ENCODE results near the gene SERINC5. TPM values are rescaled to one million over a fixed set of nuclear protein-coding genes. Genes with fewer than 3 reads are reported as not detected.
A peak's percentile ranks its signal among the peaks of the same experiment; 100 is the strongest.
"Not testable (repeated sequence)": the region's sequence is repeated elsewhere in the genome, so short reads cannot be mapped to it uniquely, and the experiment has no call there.

The SERINC5 gene
- total RNA-seq, 1 donor from 2014 or later: 30.6 TPM

DNA sequence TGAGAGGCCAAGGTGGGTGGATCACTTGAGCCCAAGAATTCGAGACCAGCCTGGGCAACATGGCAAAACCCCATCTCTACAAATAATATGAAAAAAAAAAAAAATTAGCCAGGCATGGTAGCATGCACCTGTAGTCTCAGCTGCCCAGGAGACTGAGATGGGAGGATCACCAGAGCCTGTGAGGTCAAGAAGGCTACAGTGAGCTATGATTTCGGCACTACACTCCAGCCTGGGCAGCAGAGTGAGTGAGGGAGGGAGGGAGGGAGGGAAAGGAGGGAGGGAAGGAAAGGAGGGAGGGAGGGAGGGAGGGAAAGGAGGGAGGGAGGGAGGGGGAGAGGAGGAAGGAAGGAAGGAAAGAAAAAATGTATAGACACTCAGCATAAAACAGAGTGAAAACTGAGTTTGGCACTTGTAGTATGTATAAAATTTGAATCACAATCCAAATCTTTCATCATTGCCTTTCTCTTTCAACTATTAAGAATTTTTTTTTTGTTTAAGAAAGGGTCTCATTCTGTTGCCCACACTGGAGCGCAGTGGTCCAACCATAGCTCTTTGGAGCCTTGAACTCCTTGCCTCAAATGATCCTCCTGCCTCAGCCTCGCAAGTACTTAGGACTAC is 27.8 kb downstream of the SERINC5 start:
- DNase-seq: no peak

DNA sequence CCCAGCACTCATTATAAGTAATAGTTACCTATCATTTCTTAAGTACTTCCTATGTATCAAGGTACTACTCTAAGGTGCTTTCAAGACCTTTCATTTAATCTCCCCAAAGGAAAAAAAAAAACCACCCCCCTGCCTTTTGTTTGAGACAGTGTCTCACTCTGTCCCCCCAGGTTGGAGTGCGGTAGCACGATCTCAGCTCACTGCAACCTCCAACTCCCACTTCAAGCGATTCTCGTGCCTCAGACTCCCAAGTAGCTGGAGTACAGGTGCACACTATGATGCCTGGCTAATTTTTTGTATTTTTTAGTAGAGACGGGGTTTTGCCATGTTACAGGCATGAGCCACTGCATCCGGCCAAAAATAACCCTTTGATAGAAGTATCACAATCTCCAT is 29.9 kb downstream of the SERINC5 start:
- DNase-seq: no peak

DNA sequence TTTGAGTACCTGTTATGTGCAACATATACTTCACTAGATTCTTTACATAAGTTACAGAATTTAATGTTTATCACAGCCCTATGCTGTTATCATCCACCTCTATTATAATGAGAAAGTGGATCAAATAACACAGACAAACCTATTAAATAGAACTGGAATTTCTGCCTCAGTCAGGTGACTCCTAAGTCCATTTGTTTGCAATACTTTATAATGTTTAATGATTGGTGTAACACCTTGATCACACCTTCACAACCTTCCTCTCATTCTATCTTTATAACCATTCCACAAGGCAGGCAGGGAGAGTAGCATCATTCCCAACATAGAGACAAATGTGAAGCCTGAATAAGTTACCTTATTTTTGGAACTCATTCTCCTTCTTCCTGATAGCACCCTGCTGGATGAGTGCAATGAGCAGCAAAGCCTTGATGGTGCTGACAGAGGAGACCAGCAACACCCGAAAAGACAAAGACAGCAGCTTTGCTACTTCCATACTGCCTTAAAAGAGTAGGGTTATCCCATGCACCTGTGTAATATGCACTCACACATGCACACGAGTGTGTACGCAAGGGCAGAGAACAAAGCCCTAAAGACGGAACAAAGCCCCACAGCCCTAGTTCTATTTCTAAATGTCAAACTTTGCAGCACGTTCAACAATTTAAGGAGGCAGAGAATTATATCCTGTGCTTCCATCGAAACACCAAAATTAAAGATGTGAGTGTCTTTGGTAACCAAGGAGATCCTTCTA is 30.5 kb downstream of the SERINC5 start:
- DNase-seq: no peak

DNA sequence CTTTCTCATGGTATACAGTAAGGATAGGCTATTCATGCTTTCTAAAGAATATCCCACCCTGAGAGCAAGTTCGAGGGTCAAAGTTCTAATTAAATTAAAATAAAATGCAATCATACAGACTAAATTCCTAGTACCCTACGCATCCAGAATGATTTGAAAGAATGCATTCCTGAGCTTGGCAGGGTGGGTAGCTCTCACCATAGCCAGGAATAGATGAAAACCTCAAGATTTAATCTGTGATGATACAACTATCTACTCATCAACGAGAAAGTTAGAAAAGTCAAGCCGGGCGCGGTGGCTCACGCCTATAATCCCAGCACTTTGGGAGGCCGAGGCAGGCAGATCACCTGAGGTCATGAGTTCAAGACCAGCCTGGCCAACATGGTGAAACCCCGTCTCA is 32.3 kb downstream of the SERINC5 start:
- no peak for DNase-seq

DNA sequence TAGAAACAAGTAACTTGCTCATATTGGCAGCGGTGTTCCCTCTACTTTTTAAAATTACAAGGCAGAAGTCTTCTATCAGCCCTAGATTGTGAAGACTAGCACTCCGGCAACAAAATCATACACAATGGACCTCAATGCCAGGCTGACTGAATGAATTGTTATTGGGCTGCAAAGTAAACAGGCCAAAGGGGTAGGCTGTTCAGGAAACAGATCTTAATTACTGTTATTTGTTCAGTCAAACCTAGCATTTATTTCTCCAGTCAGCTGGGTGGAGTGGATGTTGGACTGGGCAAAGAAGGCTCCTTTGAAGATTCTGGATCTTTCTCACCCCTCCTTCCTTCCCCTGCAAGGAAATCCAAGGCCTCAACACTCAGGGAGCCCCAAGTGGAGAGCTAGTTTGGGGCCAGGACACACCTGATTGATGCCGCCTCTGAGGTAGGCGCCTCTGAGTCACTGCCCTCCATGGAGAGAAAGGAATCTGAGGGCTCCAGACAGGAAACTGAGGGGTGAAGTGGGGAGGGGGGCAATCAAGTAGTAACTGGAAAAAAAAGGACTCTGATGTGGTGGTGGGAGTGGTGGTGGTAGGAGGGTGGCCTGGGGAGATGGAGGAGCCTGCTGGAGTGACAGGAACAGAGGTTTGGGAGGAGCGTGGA is 35.5 kb downstream of the SERINC5 start:
- no peak for DNase-seq

DNA sequence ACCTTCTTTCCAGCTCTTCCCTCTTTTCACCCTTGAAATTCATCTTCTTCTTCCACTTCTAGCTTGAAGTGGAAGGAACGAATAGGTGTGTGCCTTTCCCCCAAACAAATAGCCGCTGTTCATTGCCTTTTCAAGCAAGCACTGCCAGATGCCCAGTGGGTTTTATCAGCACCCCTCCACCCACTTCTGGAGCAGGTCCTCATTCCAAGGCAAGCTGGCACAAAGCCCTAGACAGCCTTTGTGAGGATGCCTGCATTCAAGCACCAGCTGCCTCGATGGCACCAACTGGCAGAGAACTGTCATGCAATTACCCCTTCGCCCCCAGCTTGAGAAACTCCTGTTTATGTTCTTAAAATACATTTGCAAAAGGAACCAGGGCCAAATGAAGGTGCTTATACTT is 36.5 kb downstream of the SERINC5 start:
- no peak for DNase-seq

DNA sequence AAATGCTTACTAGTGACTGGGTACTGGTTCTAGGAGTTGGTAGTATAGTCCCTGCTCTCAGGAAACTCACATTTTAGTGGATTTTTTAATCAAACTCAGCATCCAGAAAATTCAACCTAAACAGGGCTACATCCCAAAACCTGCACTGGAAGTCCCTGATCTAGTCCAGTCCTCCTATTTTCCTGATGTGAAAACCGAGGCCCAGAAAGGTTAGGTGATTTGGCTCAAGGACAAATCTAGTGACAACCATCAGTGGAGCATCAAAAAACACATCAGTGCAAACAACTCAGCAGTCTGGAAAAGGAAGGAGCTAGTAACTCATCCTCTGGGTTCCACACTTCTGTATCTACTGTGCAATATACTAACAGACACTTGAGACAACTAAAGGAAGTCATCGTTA is 38.2 kb downstream of the SERINC5 start:
- DNase-seq: no peak

DNA sequence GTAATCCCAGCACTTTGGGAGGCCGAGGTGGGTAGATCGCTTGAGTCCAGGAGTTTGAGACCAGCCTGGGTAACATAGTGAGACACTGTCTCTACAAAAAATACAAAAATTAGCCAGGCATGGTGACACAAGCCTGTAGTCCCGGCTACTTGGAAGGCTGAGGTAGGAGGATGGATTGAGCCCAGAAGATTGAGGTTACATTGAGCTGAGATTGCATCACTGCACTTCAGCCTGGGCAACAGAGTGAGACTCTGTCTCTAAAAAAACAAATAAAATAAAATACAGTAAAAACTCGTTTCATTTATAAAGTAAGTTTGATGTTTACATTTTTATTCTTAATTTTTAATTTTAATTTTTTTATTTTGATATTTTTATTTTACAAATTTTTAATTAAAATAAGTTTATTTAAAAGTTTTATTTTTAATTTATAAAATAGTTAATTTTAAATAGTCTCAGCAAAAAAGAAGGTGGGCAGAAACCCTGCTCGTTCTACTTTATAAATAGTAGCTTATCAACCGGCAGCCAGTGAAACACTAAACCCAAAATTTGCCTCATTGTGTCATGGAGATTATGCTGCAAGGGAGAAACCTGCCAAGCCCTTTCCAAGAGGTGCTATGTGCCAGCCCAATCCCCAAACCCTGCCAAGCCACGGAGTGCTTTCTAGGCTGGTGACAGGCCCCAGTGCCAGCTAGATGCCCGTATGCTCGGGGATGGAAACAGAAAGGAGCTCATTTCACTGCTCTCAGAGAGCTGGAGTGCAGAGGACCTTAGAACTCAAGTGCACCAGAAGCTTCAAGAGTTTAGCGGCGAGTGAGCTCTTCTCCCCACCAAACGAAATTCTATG is 38.9 kb downstream of the SERINC5 start:
- peak; percentile 90 for DNase-seq

DNA sequence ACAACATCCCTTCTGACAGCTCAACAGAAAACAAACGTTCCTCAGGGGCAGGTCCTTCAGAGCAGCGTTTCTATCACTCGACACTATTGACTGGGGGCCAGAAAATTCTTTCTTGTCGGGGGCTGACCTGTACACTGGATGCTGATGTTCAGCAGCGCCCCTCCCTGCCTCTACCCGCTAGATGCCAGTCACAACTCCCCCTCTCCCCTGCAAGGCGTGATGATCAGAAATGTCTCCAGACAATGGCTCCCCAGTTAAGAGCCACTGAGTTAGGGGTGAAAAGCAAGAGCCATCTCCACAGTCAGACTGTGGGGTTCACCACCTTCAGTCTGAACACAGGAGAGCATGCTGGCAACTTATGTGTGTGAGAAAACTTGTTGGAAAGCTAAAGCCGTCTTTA is 39.8 kb downstream of the SERINC5 start:
- no peak for DNase-seq

DNA sequence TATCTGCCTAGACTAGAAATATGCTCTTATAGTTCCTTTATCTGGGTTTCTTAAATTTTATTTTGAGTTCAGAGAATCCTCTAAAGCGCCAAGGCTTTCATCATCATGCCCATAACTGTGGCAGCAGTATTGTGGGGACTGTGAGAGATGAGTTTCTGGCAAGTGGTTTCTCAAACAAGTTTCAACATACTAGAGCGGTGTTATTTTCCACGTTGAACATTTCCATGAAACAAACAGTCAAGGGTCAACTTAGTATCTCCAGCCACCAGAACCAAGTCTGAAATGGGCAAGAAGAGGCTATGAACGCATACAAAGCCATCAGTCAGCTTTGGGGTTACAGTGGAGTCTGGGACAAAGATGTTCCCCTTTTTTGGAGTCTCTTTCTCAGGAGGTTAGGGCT is 40.3 kb downstream of the SERINC5 start:
- DNase-seq: no peak

DNA sequence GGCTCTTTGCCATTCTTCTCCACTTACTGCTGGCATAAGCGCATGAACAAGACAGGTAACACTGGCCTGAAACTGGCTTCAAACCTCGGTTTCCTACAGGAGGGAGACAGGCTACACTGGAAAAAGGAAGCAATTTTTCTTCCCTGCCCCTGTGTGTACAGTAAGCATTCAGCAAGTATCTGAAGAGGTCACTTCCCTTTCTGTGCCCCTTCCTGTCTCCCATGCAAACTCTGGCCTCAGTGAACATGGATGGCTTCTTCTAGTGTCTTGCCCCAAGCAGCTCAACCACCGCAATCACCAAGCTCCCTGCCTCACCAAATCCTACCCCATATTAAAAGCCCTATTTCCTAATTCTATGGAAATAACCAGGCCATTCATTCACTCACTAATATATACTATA is 42.4 kb downstream of the SERINC5 start:
- no peak for DNase-seq

DNA sequence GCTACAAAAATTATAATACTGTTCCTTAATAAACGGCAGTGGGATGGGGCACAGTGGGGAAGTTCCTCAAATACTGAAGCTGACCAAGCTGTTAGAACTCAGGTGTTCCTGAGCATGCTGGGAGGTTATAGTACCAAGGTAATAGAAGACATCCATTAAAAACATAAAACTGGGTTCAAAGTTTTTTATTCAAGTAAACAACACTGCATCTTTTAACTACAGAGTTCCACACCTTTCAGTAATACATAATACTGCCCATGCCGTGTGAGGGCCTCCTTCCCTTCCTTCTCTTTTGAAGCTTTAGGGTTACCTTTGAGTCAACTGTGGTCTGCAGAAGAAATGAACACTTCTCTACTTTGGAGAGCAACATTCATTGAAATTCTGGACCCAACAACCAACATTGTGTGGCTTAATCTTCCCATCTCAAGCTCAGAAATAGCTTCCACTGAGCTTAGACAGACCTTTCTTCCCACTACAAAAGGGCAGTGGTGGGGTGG is 43.6 kb downstream of the SERINC5 start:
- DNase-seq: no peak

DNA sequence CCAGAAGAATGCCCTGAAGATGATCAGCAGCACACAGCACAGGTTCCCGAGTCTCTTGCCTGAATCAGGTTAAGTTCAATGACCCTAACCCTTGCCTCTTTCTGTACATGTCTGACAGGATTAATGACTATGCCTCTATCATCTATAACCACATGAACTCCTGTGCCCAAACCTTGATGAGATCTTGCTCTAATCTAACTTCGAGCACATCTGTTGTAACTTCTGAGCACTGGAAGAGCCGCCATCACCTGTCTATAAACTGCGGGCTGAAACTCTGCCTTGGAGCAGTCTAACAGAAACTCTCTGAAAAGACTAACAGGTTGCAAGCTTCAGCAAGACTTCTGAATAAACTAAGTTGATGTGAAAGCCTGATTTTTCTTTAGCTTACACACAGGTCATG is 44.5 kb downstream of the SERINC5 start:
- DNase-seq: no peak

DNA sequence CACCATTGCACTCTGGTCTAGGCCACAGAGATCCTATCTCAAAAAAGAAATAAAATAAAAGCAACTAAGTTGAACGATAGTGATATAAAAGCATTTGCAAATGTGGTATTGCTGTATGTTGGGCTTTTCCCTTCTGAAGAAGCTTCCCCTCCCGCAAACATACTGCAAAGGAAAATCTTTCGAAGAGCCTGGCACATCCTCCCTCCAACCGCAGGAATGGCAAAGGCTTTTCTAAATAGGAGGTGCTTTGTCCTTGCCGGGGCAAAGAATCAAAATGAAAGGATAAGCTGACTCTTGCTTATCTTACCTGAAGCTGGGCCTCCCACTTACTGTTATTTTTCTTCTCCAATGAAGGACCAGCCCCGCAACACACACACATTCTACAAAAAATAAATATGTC is 45.8 kb downstream of the SERINC5 start:
- DNase-seq: no peak

DNA sequence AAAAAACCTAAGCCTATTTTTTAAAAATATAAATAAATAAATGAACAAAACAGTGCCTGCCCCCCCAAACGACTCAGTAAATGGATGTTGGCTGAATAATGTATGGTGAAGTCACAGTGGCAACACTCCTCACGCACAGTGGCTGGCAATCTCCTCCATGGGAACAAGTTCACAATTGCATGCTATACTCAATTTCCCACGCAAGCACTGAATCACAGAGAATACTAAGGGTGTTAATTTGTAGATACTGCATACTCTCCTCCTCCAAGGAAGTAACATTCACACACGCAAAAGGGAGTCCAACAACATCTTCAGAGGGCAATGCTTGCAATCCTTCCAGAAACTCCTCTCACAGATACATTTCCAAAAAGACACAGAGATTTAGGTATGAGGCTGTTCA is 47.5 kb downstream of the SERINC5 start:
- DNase-seq: no peak

DNA sequence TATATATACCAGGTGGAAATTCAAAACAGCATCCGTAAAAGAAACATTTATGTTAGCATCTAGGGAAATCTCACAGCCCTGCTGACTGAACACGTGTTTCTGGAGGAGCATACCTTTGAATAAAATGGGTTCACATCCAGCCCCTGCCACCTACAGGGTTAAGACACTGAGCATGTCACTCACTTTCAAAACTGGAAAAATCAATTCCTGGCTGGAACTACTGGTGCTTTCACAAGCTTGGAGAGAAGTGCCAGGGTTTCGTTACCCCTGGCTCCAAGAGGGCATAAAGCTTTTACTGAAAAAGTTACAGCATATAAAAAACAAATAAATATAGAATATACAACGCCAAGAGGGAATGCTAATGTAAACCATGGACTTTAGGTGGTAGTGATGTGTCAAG is 48.0 kb downstream of the SERINC5 start:
- no peak for DNase-seq

DNA sequence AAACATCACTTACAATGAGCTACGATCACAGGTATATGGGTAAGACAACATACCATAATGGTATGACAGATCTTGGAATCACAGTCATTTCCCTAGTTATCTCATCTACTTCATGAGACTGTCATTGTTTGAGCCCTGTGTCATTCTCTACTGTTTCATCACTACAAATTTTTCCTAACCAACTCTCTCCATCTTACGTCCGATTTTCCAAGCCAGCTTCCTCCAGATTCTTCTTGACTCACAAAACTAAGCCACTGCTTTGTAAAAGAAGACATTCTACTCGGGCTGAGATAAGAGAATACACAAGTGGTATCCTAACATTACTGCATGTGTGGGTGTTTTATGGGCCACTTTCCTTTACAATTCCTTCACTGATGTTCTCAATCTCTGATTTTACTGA is 49.6 kb downstream of the SERINC5 start:
- DNase-seq: no peak

DNA sequence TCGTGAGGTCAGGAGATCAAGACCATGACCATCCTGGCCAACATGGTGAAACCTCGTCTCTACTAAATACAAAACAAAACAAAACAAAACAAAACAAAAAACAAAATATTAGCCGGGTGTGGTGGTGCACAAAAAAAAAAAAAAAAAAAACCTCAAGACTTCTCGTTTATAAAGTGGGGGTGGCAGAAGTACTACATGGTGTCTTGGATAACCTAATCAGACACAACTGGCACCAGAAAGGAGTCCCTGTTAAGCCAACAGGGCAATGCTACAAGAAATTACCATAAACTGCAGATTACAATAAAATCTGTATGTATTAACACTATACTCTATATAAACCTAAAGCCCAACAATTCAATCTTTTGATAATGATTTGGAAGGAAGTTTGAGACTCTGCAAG is 50.0 kb downstream of the SERINC5 start:
- no peak for DNase-seq

DNA sequence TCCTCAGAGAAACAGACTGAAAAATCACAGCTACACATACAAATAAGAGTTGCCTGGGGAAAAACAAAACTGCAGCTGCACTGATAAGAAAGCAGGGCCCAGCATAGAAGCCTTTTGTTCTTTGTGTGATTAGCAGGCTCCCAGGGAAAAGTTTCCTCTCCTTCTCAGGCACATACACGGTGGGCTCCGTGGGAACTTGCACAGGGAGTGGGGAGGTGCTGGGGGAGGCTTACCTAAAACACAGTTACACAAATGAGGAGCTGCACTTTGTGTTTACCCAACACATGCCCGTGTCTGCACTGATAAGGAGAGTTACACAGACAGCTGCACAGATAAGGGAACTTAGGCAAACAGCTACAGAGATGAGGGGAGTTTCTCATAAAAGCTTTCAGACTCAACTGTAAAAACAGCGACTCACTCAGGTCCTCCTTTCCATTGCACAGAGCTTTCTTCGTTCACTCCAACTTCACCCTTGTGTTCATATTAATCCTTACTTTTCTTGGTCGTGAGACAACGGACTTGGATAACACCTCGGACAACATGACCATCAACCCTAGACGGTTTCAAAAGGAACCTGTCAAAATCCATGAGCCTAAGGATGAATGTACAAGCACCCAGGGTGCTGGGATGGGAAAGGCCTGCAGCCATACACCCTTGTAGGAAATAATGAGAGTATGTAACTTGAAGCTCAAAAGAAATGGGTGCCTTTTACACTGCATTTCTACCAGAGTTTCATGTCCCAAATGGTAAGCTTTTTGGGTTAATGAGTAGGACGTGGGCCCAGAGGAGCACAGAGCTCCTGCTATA is 50.8 kb downstream of the SERINC5 start:
- no peak for DNase-seq

DNA sequence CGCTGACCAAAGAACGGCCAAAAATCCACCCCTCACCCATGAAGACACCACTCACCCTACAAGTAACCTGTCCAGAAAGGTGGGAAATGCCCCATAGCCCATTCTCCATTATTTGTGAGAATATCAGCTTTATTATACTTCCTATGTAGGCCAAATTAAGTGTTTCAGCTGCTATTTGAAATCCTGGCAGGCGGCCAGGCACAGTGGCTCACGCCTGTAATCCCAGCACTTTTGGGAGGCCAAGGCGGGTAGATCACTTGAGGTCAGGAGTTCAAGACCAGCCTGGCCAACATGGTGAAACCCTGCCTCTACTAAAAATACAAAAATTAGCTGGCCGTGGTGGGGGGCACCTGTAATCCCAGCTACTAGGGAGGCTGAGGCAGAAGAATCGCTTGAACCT is 54.1 kb downstream of the SERINC5 start:
- DNase-seq: not testable (repeated sequence)

DNA sequence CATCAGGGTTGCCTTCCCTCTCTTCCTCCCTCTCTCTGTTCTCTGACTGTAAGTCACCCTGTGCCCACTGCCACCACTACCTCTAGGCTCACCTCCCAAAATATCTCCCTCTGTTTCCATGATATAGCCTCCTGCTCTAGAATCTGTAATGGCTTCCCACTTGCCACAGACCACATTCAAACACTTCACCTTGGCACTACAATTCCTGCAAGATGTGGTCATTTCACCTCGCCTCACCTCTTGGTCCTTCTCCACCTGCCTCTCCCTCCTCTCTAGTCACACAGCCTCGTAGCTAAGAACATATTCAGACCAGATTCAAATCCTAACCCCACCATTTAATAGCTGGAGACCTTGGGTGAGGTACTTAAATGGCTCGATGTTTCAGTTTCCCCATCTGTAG is 56.9 kb downstream of the SERINC5 start:
- DNase-seq: no peak

DNA sequence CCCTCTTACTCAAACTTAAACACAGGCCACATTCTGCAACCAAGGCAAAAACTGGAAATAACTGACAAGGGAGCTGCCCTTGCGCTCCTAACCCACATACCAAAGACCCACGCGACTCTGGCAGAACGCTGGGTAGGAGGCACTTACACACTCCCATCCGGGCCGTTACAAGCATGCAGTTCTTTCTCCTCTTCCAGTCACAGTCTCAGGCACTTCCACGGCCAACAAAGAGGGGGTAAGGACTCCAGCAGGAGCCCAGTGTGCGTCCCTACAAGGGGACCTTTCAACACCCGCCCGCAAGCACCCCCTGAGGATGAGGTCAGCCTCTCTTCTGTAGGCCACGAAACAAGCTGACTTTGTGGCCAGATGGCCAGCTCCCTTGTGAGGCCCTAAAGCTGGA is 57.4 kb downstream of the SERINC5 start:
- DNase-seq: no peak
